ENCODE measurements around the gene AK4.
"Not testable (repeated sequence)": the region's sequence is repeated elsewhere in the genome, so short reads cannot be mapped to it uniquely, and the experiment has no call there.

AK4 gene

GRCh38 chr1:65150583-65151263, 2.7 kb downstream of the AK4 start:
- DNase-seq (ENCODE audit: low read depth): no peak

- DNase-seq (ENCODE audit: low read depth): no peak
Measured at GRCh38 chr1:65151641-65152040, 3.6 kb downstream of the AK4 start.

- DNase-seq (ENCODE audit: low read depth): no peak
Measured at GRCh38 chr1:65153635-65154034, 5.6 kb downstream of the AK4 start.

- DNase-seq (ENCODE audit: low read depth): no peak
Measured at GRCh38 chr1:65156910-65157545, 9.0 kb downstream of the AK4 start.

GRCh38 chr1:65157546-65157941, 9.5 kb downstream of the AK4 start:
- no peak for DNase-seq (ENCODE audit: low read depth)

GRCh38 chr1:65159291-65159688, 11.3 kb downstream of the AK4 start:
- DNase-seq (ENCODE audit: low read depth): not testable (repeated sequence)

- DNase-seq (ENCODE audit: low read depth): no peak
Measured at GRCh38 chr1:65159801-65160523, 12.0 kb downstream of the AK4 start.

- DNase-seq (ENCODE audit: low read depth): no peak
Measured at GRCh38 chr1:65163201-65163805, 15.3 kb downstream of the AK4 start.

- DNase-seq (ENCODE audit: low read depth): not testable (repeated sequence)
Measured at GRCh38 chr1:65164101-65164500, 16.1 kb downstream of the AK4 start.

GRCh38 chr1:65164633-65165032, 16.6 kb downstream of the AK4 start:
- no peak for DNase-seq (ENCODE audit: low read depth)

- DNase-seq (ENCODE audit: low read depth): no peak
Measured at GRCh38 chr1:65165269-65165993, 17.4 kb downstream of the AK4 start.

GRCh38 chr1:65166572-65167305, 18.7 kb downstream of the AK4 start:
- no peak for DNase-seq (ENCODE audit: low read depth)

- no peak for DNase-seq (ENCODE audit: low read depth)
Measured at GRCh38 chr1:65167586-65168242, 19.7 kb downstream of the AK4 start.

- DNase-seq (ENCODE audit: low read depth): no peak
Measured at GRCh38 chr1:65168867-65169266, 20.9 kb downstream of the AK4 start.

GRCh38 chr1:65170511-65171142, 22.6 kb downstream of the AK4 start:
- no peak for DNase-seq (ENCODE audit: low read depth)

- no peak for DNase-seq (ENCODE audit: low read depth)
Measured at GRCh38 chr1:65172936-65173690, 25.1 kb downstream of the AK4 start.

GRCh38 chr1:65174585-65174984, 26.6 kb downstream of the AK4 start:
- no peak for DNase-seq (ENCODE audit: low read depth)

- no peak for DNase-seq (ENCODE audit: low read depth)
Measured at GRCh38 chr1:65175171-65176055, 27.4 kb downstream of the AK4 start.

GRCh38 chr1:65176056-65176450, 28.1 kb downstream of the AK4 start:
- no peak for DNase-seq (ENCODE audit: low read depth)

Measured in activated T-cell treated with anti-CD3 and anti-CD28 coated beads for 24 hours (primary cell).